Adrenal gland (tissue), 12 donors: Measurements from ENCODE around the gene TMEM51. TPM values are rescaled to one million over a fixed set of nuclear protein-coding genes. Genes with fewer than 3 reads are reported as not detected.
A peak's percentile ranks its signal among the peaks of the same experiment; 100 is the strongest.

Experiments used
- DNase-seq, 7 donors: peaks; one replicate each; pipeline ENCODE4 v3.0.0-alpha.2; 2019 to 2020
- H3K27ac ChIP-seq, 5 donors: fragments of 200-600 bp; sonication (generic) in 4 of 5; 1 replicate in 3 of 5; 2 replicates in 2 of 5; pipeline versions ENCODE4 v1.5.1 to v1.8.0; 2016 to 2020; ENCODE audit warnings: mild to moderate bottlenecking in 1 of 5
- H3K27me3 ChIP-seq: fragments of 200-600 bp; 2 replicates; pipeline ENCODE4 v1.8.0; 2021
- H3K36me3 ChIP-seq, 2 donors: fragments of 200-600 bp; replicated peaks in 1 of 2; 1 replicate in 1 of 2; 2 replicates in 1 of 2; pipeline versions ENCODE4 v1.5.1 to v1.8.0; 2018 to 2022
- H3K4me1 ChIP-seq, 2 donors: fragments of 200-600 bp; replicated peaks in 1 of 2; 1 replicate in 1 of 2; 2 replicates in 1 of 2; pipeline versions ENCODE4 v1.5.1 to v1.8.0; 2018 to 2021
- H3K4me3 ChIP-seq, 4 donors: fragments of 200-600 bp; sonication (generic) in 3 of 4; one replicate each; pipeline ENCODE4 v1.5.1; 2016 to 2018
- H3K9me3 ChIP-seq, 3 donors: fragments of 200-600 bp; sonication (generic) in 1 of 3; replicated peaks in 1 of 3; 1 replicate in 2 of 3; 2 replicates in 1 of 3; pipeline versions ENCODE4 v1.5.1 to v1.8.0; 2016 to 2021
- CTCF ChIP-seq, 6 experiments: fragments of 450-650 bp in 4 of 6; fragments of 200-600 bp in 2 of 6; sonication (generic) in 1 of 6; IDR thresholded peaks; 1 replicate in 5 of 6; 2 replicates in 1 of 6; pipeline versions ENCODE4 v1.5.1 to v1.8.0; 2016 to 2021; ENCODE audit warnings: antibody characterized with exemption in 6 of 6, mild to moderate bottlenecking in 2 of 6, moderate library complexity in 1 of 6
- POLR2A ChIP-seq, 2 donors: fragments of 450-650 bp; IDR thresholded peaks; one replicate each; pipeline ENCODE4 v1.6.1; 2017; ENCODE audit warnings: antibody characterized with exemption in 2 of 2, mild to moderate bottlenecking in 2 of 2, moderate library complexity in 1 of 2
- WGBS, 4 donors: extraction: QIAGEN DNeasy Blood & Tissue Kit in 2 of 4; methylation state at CpG; one replicate each; pipeline versions ENCODE4 v1.1.5 to v1.1.7; 2013 to 2017; 5-methylcytosine and 5-hydroxymethylcytosine counted together
- intact Hi-C, 2 donors: fragments of 100-400 bp; cut with DNase I; formaldehyde crosslinking; loops; one replicate each; pipeline versions ENCODE4 v1.14.1 to v1.15.0; 2022 to 2023
- polyA plus RNA-seq, 3 donors: library from polyadenylated mRNA; stranded (reverse); fragments of 200-250 nt in 2 of 3; fragments of 350-450 nt in 1 of 3; fragmentation: Illumina TruSeq in 1 of 3; extraction: RNeasy Lipid Tissue Mini Kit (QIAGEN cat#74804) in 1 of 3; gene quantifications; one replicate each; pipeline ENCODE4 v1.2.3, GENCODE V29; 2013 to 2014
- total RNA-seq, 9 donors: library from RNA; depleted of rRNA in 4 of 9; stranded (reverse); fragments of >200 nt in 4 of 9; fragments of 120-200 nt in 1 of 9; fragmentation: NEBNext Ultra II Directional in 1 of 9; extraction: Animal tissue kit (Norgen Biotek cat#: 25700) in 1 of 9; gene quantifications; one replicate each; pipeline versions ENCODE4 v1.1.0 to v1.2.4, GENCODE V29; 2013 to 2023
- donor health status: healthy with polysubstance abuse.
- donor health status: Bipolar disorder and iron deficiency.
- donor health status: DM: yes; HTN: yes; CAD: no.
- donor health status: DM: no; HTN: no; CAD: no.
- donor health status: DM: no; HTN: no; CAD: no.
- donor health status: DM: yes; HTN: yes; CAD: no.

The TMEM51 gene
- total and polyA plus RNA-seq, 12 donors, result 4.0 to 46.5 (median 31.0) TPM

- DNase-seq, result peak; percentile 89 to 96 (median 93)
- Histone ChIP-seq H3K4me3 (peak overlapping the region in 3 of 4 donors; percentile 49 to 86 (median 72)), H3K36me3 (no peaks in the 10 kb centered on the region), H3K27me3 (no peaks in the 10 kb centered on the region), H3K4me1 (peaks cover 11 to 63% of the 10 kb centered on the region in 2 donors), H3K9me3 (no peaks in the 10 kb centered on the region), H3K27ac (peak overlapping the region; percentile 85 to 99 (median 91))
- 1% methylated on average over 24 to 61 of the region's 61 CpGs for WGBS, 4 donors
- peak; percentile 31 to 77 (median 64) for TF ChIP-seq CTCF (IDR thresholded peaks at IDR 0.05)
- TF ChIP-seq POLR2A (IDR thresholded peaks at IDR 0.05), result peak; percentile 50 to 89
- intact Hi-C loops, result loop anchor here (5.0 to 10.0 kb wide), 2 partner anchors 52 to 120 kb away; no protein-coding TSS in a partner anchor
Observed at GRCh38 chr1:15152318-15153183, 996 bp upstream of the TMEM51 start.

GRCh38 chr1:15153842-15154479 lies 414 bp downstream of the TMEM51 start:
- Histone ChIP-seq H3K27me3 (no peaks in the 10 kb centered on the region), H3K9me3 (no peaks in the 10 kb centered on the region), H3K27ac (peak overlapping the region; percentile 47 to 99 (median 91)), H3K4me1 (peaks cover 13 to 60% of the 10 kb centered on the region in 2 donors), H3K4me3 (peak overlapping the region; percentile 27 to 86 (median 64)), H3K36me3 (no peaks in the 10 kb centered on the region)
- 0 to 2% (median 0%) methylated on average over 8 to 74 of the region's 74 CpGs for WGBS, 4 donors
- intact Hi-C loops, result loop anchor here (5.0 to 10.0 kb wide), 2 partner anchors 51 to 118 kb away; no protein-coding TSS in a partner anchor
- peak; percentile 68 to 82 (median 75) for DNase-seq
- TF ChIP-seq CTCF (IDR thresholded peaks at IDR 0.05) (peak; percentile 12 to 70 (median 63)), POLR2A (IDR thresholded peaks at IDR 0.05) (no peak)

GRCh38 chr1:15154480-15155036 lies 1.0 kb downstream of the TMEM51 start:
- intact Hi-C loops, result loop anchor here (5.0 to 10.0 kb wide), 3 partner anchors 43 to 118 kb away; no protein-coding TSS in a partner anchor
- Histone ChIP-seq H3K36me3 (no peaks in the 10 kb centered on the region), H3K9me3 (no peaks in the 10 kb centered on the region), H3K4me3 (peak overlapping the region in 3 of 4 donors; percentile 27 to 86 (median 72)), H3K4me1 (peaks cover 19 to 61% of the 10 kb centered on the region in 2 donors), H3K27ac (peak overlapping the region; percentile 47 to 99 (median 91)), H3K27me3 (no peaks in the 10 kb centered on the region)
- peak; percentile 57 to 78 (median 64) for DNase-seq
- TF ChIP-seq CTCF (IDR thresholded peaks at IDR 0.05), result peak in 1 of 6 experiments; percentile 11
- TF ChIP-seq POLR2A (IDR thresholded peaks at IDR 0.05), result peak in 1 of 2 donors; percentile 46
- WGBS, 4 donors, result 0 to 7% (median 5%) methylated on average over 11 to 37 of the region's 37 CpGs
